Breast epithelium (tissue), 4 donors: ENCODE measurements around the gene KRTAP24-1. TPM values are rescaled to one million over a fixed set of nuclear protein-coding genes. Genes with fewer than 3 reads are reported as not detected.

Experiments
- DNase-seq, 2 donors: peaks; one replicate each; pipeline ENCODE4 v3.0.0-alpha.2; 2019; ENCODE audit warnings: low spot score in 2 of 2
- H3K27ac ChIP-seq, 2 donors: fragments of 200-600 bp; sonication (generic) in 1 of 2; one replicate each; pipeline ENCODE4 v1.5.1; 2016 to 2019; ENCODE audit warnings: mild to moderate bottlenecking in 1 of 2
- H3K27me3 ChIP-seq, 2 donors: fragments of 200-600 bp; sonication (generic) in 1 of 2; one replicate each; pipeline versions ENCODE4 v1.5.1 to v1.6.0; 2017 to 2019; ENCODE audit warnings: control low read depth in 1 of 2, mild to moderate bottlenecking in 1 of 2
- H3K36me3 ChIP-seq: fragments of 200-600 bp; one replicate; pipeline ENCODE4 v1.5.1; 2019
- H3K4me1 ChIP-seq, 2 donors: fragments of 200-600 bp; sonication (generic); one replicate each; pipeline ENCODE4 v1.5.1; 2016 to 2019; ENCODE audit warnings: control low read depth in 1 of 2
- H3K4me3 ChIP-seq, 3 donors: fragments of 200-600 bp; sonication (generic); 1 replicate in 2 of 3; 2 replicates in 1 of 3; pipeline ENCODE4 v1.5.1; 2016 to 2019; ENCODE audit warnings: mild to moderate bottlenecking in 3 of 3, moderate library complexity in 2 of 3
- H3K9me3 ChIP-seq, 2 donors: fragments of 200-600 bp; sonication (generic) in 1 of 2; one replicate each; pipeline ENCODE4 v1.5.1; 2016 to 2019; ENCODE audit warnings: control low read depth in 1 of 2
- POLR2A ChIP-seq: fragments of 450-650 bp; IDR thresholded peaks from one replicate; pipeline ENCODE4 v1.6.1; 2016; ENCODE audit warnings: antibody characterized with exemption, mild to moderate bottlenecking, moderate library complexity
- POLR2AphosphoS5 ChIP-seq, 3 donors: sonication (generic); formaldehyde crosslinking; IDR thresholded peaks; one replicate each; pipeline ENCODE4 v1.6.1; 2017; ENCODE audit warnings: antibody characterized with exemption in 3 of 3
- intact Hi-C: fragments of 100-400 bp; cut with DNase I; formaldehyde crosslinking; loops from one replicate; pipeline ENCODE4 v1.15.1; 2023; ENCODE audit warnings: low total_unique reads
- total RNA-seq, 3 donors: library from RNA; depleted of rRNA; stranded (reverse); fragments of >200 nt; gene quantifications; one replicate each; pipeline ENCODE4 v1.1.0, GENCODE V29; 2016
- TF ChIP-seq, protein P1 (sequence below), 3 donors: fragments of 450-650 bp; IDR thresholded peaks; one replicate each; pipeline ENCODE4 v1.5.1; 2016 to 2017; ENCODE audit warnings: antibody characterized with exemption in 3 of 3, mild to moderate bottlenecking in 3 of 3, moderate library complexity in 3 of 3

KRTAP24-1 gene
- total RNA-seq, 3 donors from 2014 or later: not detected

DNA sequence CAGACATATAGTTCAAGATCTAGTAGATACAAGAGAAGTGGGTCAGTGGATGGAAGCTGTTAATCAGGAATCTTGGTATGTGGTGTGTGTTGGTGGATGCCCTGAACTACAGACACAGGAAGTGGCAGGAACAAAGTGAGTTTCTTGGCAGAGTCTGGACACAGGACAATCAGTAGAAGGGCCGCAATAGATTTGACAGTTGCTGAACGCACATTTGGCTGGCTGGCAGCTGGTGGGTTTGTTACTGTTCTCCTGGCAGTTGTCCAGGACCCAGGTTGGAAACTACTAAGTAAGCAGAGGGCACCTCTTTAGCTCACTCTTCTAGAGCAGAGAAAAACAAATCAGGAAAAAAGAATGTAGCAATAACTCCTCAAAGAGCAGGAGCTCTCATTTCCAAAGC, 24.1 kb upstream of the KRTAP24-1 start:
- no peak for DNase-seq
- Histone ChIP-seq H3K36me3 (no peaks in the 10 kb centered on the region), H3K9me3 (no peaks in the 10 kb centered on the region), H3K27me3 (no peaks in the 10 kb centered on the region), H3K4me1 (no peaks in the 10 kb centered on the region), H3K27ac (no peak overlapping the region), H3K4me3 (no peak overlapping the region)
- TF ChIP-seq POLR2AphosphoS5 (IDR thresholded peaks at IDR 0.05): no peak
- no peak for TF ChIP-seq POLR2A
- TF ChIP-seq, protein P1, sequence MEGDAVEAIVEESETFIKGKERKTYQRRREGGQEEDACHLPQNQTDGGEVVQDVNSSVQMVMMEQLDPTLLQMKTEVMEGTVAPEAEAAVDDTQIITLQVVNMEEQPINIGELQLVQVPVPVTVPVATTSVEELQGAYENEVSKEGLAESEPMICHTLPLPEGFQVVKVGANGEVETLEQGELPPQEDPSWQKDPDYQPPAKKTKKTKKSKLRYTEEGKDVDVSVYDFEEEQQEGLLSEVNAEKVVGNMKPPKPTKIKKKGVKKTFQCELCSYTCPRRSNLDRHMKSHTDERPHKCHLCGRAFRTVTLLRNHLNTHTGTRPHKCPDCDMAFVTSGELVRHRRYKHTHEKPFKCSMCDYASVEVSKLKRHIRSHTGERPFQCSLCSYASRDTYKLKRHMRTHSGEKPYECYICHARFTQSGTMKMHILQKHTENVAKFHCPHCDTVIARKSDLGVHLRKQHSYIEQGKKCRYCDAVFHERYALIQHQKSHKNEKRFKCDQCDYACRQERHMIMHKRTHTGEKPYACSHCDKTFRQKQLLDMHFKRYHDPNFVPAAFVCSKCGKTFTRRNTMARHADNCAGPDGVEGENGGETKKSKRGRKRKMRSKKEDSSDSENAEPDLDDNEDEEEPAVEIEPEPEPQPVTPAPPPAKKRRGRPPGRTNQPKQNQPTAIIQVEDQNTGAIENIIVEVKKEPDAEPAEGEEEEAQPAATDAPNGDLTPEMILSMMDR (IDR thresholded peaks at IDR 0.05): no peak
- intact Hi-C loops: no loop called here

DNA sequence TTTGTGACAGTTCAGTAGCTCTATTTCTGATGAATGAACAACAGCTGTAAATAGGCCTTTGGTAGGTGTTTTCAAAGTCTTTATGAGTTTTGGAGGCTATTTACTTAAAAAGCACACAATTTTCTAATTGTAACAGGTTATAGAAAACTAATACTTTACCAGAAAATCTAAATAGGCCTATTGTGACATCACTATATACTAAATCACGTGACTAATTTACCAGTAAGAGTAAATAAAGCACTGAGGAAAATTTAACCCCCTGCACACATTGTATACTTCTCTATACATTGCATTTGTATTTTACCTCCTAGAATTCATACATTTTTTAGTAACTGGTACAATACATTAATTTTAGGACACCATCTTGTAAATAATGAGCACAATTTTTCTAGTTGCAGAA, 22.4 kb upstream of the KRTAP24-1 start:
- Histone ChIP-seq H3K27me3 (no peaks in the 10 kb centered on the region), H3K27ac (no peak overlapping the region), H3K4me1 (no peaks in the 10 kb centered on the region), H3K9me3 (peaks cover 0 to 5% of the 10 kb centered on the region in 2 donors), H3K4me3 (no peak overlapping the region), H3K36me3 (no peaks in the 10 kb centered on the region)
- no peak for DNase-seq
- TF ChIP-seq, protein P1 (IDR thresholded peaks at IDR 0.05): no peak
- no peak for TF ChIP-seq POLR2AphosphoS5 (IDR thresholded peaks at IDR 0.05)
- no peak for TF ChIP-seq POLR2A
- intact Hi-C loops: no loop called here

DNA sequence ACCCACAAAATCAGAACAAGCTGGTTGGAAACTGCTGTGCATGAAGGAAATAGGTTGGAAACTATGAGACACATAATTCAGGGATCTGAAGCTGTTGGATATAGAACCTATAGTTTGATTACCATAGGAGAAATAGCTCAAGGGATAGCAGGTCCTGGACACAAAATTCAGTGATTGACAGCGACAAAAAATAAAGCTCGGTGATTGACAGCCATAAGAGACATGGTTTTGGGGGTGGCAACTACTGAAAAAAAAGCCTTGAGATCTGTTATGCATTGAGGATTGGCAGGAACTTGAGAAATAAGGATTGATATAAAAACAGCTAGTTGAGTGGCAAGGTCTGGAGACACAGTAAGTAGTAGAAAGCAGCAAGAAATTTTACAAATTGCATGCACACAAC, 6.5 kb upstream of the KRTAP24-1 start, which contains the start of gene KRTAP25-1:
Gene KRTAP25-1, minus strand, starts transcription at position 300 of the 400 bp plus-strand sequence. Its CDS starts 24 bp downstream, at position 276.
- DNase-seq: no peak
- Histone ChIP-seq H3K4me3 (no peak within 1 kb of the TSS), H3K36me3 (no peaks in the 10 kb centered on the region), H3K4me1 (no peaks in the 10 kb centered on the region), H3K9me3 (no peaks in the 10 kb centered on the region), H3K27me3 (no peaks in the 10 kb centered on the region), H3K27ac (no peak within 1 kb of the TSS)
- TF ChIP-seq, protein P1 (IDR thresholded peaks at IDR 0.05): no peak
- TF ChIP-seq POLR2A (no peak), POLR2AphosphoS5 (IDR thresholded peaks at IDR 0.05) (no peak)
- intact Hi-C loops: no loop called here

DNA sequence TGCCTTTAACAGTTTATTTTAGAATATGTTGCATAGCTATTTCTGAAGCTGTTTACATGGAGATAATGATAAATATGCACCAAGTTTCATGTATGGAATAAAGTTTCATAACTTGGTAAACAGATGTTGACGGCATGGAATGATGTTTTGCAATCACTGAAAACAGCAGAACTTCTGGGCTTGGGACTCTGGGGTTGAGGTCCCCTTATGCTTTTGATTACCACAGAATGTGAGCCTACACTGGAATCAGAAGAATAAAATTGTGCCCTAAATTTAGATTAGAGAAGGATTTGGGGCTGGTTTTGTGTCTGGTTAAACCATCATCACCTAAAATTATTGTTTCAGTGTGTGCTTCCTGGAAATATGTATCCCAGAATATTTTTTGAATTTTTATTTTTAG, 11.1 kb downstream of the KRTAP24-1 start:
- H3K4me3 ChIP-seq: no peak overlapping the region
- intact Hi-C loops: no loop called here
- no peaks in the 10 kb centered on the region for H3K4me1 ChIP-seq
- no peaks in the 10 kb centered on the region for H3K9me3 ChIP-seq
- no peaks in the 10 kb centered on the region for H3K27me3 ChIP-seq
- H3K36me3 ChIP-seq: no peaks in the 10 kb centered on the region
- no peak for DNase-seq
- TF ChIP-seq, protein P1 (IDR thresholded peaks at IDR 0.05): no peak
- no peak for TF ChIP-seq POLR2A
- no peak for TF ChIP-seq POLR2AphosphoS5 (IDR thresholded peaks at IDR 0.05)
- H3K27ac ChIP-seq: peak overlapping the region in 1 of 2 donors; percentile 35

DNA sequence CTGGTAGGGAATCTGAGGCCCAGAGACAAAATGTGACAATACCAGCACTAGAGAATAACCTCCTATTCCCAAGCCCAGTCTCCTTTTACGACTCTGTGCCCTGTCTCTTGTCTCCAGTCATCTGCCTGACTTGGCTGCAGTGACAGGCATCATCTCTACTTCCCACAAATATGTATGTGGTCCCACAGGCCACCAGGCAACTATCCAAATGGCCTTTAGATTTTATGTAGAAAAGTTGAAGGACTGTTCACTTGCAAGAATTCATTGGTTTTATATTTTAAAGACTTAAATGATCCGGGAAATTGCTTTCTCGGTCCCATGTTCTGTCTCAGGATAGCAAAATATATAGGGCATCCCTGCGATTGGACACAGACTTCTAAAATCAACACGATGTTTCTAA, 11.6 kb downstream of the KRTAP24-1 start:
- intact Hi-C loops: no loop called here
- Histone ChIP-seq H3K9me3 (no peaks in the 10 kb centered on the region), H3K4me1 (no peaks in the 10 kb centered on the region), H3K27ac (peak overlapping the region in 1 of 2 donors; percentile 35), H3K4me3 (no peak overlapping the region), H3K36me3 (no peaks in the 10 kb centered on the region), H3K27me3 (no peaks in the 10 kb centered on the region)
- TF ChIP-seq, protein P1 (IDR thresholded peaks at IDR 0.05): no peak
- TF ChIP-seq POLR2AphosphoS5 (IDR thresholded peaks at IDR 0.05) (no peak), POLR2A (no peak)
- DNase-seq: no peak
